ENCODE measurements around the gene MACROD2. TPM values are rescaled to one million over a fixed set of nuclear protein-coding genes. Genes with fewer than 3 reads are reported as not detected.

MACROD2 gene
- total and polyA plus RNA-seq, 4 donors: 13.0 to 67.1 (median 20.7) TPM

DNA sequence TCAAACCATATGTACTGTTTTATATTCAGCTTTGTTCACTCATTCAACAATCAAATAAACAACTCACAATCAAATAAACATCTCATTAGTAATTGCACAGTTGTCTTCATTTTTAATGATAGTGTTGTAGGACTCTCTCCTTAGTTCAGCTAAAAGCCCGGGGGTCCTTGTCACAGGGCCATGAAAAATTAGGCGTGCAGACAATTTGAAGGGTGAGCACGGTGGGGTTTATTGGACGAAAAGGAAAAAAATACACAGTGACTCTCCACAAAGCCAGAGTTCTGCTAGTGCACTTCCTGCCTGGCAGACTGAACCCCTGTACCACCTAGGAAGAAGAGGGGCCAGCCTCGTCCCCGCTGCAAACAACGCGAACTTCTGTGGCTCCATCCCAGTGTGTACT, 599.7 kb downstream of the MACROD2 start:
- ATAC-seq (ENCODE audit: insufficient read depth, low FRiP score) (no peak), DNase-seq (peak; percentile 53 to 77 (median 61))
- no peaks in the 10 kb centered on the region for H3K36me3 ChIP-seq (ENCODE audit: control insufficient read depth in 4 of 4, insufficient read depth in 4 of 4, low read length in 4 of 4)
- H3K4me1 ChIP-seq (ENCODE audit: control insufficient read depth in 5 of 5, insufficient read depth in 5 of 5, low read length in 5 of 5): no peaks in the 10 kb centered on the region
- H3K4me3 ChIP-seq: no peak overlapping the region
- TF ChIP-seq, protein P1, sequence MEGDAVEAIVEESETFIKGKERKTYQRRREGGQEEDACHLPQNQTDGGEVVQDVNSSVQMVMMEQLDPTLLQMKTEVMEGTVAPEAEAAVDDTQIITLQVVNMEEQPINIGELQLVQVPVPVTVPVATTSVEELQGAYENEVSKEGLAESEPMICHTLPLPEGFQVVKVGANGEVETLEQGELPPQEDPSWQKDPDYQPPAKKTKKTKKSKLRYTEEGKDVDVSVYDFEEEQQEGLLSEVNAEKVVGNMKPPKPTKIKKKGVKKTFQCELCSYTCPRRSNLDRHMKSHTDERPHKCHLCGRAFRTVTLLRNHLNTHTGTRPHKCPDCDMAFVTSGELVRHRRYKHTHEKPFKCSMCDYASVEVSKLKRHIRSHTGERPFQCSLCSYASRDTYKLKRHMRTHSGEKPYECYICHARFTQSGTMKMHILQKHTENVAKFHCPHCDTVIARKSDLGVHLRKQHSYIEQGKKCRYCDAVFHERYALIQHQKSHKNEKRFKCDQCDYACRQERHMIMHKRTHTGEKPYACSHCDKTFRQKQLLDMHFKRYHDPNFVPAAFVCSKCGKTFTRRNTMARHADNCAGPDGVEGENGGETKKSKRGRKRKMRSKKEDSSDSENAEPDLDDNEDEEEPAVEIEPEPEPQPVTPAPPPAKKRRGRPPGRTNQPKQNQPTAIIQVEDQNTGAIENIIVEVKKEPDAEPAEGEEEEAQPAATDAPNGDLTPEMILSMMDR (IDR thresholded peaks at IDR 0.05; ENCODE audit: control extremely low read depth, extremely low read depth): no peak
- no peaks in the 10 kb centered on the region for H3K9me3 ChIP-seq (ENCODE audit: control insufficient read depth in 4 of 4, insufficient read depth in 3 of 4, low read length in 3 of 4)
- no peaks in the 10 kb centered on the region for H3K27me3 ChIP-seq (ENCODE audit: control insufficient read depth in 3 of 3, insufficient read depth in 3 of 3, low read length in 2 of 3)
- no peak overlapping the region for H3K9ac ChIP-seq (ENCODE audit: insufficient read depth in 1 of 2, low read length in 2 of 2)
- 75 to 78% methylated on average over 8 of the region's 8 CpGs for WGBS, 2 donors
- no peak overlapping the region for H3K27ac ChIP-seq (ENCODE audit: low read depth in 1 of 2, low read length in 1 of 2)

DNA sequence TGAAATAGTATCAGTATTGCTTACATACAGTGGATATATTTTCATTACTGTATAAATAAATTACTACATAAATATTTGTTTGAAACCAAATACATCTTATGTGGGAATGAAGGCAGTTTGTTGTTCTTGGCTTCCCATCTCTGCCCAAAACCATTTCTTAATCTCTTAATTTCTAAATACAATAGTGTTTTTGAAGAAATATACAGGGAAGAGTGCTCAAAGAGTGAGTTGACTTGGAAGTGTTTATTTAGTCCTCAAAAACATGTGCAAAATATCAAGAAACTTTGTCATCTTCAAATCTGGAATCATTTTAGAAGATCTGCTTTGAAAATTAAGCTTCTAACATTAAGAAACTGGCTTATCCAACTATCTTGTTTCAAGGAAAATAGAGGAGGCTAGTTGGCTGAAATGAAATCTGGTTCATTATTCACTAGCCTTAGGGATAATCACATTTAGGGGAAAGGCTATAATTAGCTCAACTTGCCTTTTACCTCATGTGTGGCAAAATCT, 601.9 kb downstream of the MACROD2 start:
- Histone ChIP-seq H3K9ac (ENCODE audit: insufficient read depth in 1 of 2, low read length in 2 of 2) (no peak overlapping the region), H3K4me3 (no peak overlapping the region), H3K9me3 (ENCODE audit: control insufficient read depth in 4 of 4, insufficient read depth in 3 of 4, low read length in 3 of 4) (no peaks in the 10 kb centered on the region), H3K27me3 (ENCODE audit: control insufficient read depth in 3 of 3, insufficient read depth in 3 of 3, low read length in 2 of 3) (no peaks in the 10 kb centered on the region), H3K36me3 (ENCODE audit: control insufficient read depth in 4 of 4, insufficient read depth in 4 of 4, low read length in 4 of 4) (no peaks in the 10 kb centered on the region), H3K4me1 (ENCODE audit: control insufficient read depth in 5 of 5, insufficient read depth in 5 of 5, low read length in 5 of 5) (no peaks in the 10 kb centered on the region), H3K27ac (ENCODE audit: low read depth in 1 of 2, low read length in 1 of 2) (no peak overlapping the region)
- DNase-seq: peak in 2 of 3 donors; percentile 50 to 51
- TF ChIP-seq, protein P1 (IDR thresholded peaks at IDR 0.05; ENCODE audit: control extremely low read depth, extremely low read depth): no peak
- ATAC-seq (ENCODE audit: insufficient read depth, low FRiP score): no peak

DNA sequence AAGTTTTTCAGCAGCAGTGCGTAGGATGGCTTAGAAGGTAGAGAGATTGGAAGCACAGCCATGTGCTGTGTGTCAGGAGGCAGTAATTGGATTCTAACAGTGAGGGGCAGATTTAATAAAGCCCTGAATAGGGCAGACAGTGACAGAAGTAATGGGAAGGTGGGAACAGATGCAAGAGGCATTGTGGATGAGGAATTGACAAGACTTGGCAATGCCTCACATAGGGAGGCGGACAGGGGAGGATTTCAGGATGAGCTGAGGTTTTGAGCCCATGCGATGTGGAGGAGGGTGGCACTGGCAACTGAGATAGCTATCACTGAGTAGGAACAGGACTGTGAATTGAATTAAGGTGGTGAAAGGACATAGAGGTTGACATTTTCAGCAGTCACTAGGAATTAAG, 604.3 kb downstream of the MACROD2 start:
- Histone ChIP-seq H3K36me3 (ENCODE audit: control insufficient read depth in 4 of 4, insufficient read depth in 4 of 4, low read length in 4 of 4) (no peaks in the 10 kb centered on the region), H3K9ac (ENCODE audit: insufficient read depth in 1 of 2, low read length in 2 of 2) (no peak overlapping the region), H3K4me3 (no peak overlapping the region), H3K27ac (ENCODE audit: low read depth in 1 of 2, low read length in 1 of 2) (no peak overlapping the region), H3K9me3 (ENCODE audit: control insufficient read depth in 4 of 4, insufficient read depth in 3 of 4, low read length in 3 of 4) (no peaks in the 10 kb centered on the region), H3K4me1 (ENCODE audit: control insufficient read depth in 5 of 5, insufficient read depth in 5 of 5, low read length in 5 of 5) (no peaks in the 10 kb centered on the region), H3K27me3 (ENCODE audit: control insufficient read depth in 3 of 3, insufficient read depth in 3 of 3, low read length in 2 of 3) (no peaks in the 10 kb centered on the region)
- 87 to 97% methylated on average over 3 of the region's 3 CpGs for WGBS, 2 donors
- ATAC-seq (ENCODE audit: insufficient read depth, low FRiP score): no peak
- TF ChIP-seq, protein P1 (IDR thresholded peaks at IDR 0.05; ENCODE audit: control extremely low read depth, extremely low read depth): no peak
- DNase-seq: no peak

DNA sequence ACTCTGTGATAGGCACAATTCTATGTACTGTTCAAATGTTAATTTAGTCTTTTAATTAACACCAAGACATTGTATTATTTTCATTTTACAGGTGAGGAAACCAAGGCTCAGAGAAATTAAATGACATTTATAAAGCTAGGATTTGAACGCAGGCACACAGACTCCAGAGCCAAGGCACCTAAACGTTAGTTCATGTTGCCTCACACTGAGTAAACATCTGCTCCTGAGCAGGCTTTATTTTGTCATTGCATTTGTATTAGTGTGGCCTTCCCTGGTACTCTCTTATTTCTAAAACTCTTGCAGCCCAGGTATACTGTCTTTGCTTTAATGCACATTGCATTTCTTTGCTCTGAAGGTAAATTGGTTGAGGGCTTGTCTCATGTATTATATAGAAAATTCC, 605.2 kb downstream of the MACROD2 start:
- DNase-seq (no peak), ATAC-seq (ENCODE audit: insufficient read depth, low FRiP score) (no peak)
- H3K9me3 ChIP-seq (ENCODE audit: control insufficient read depth in 4 of 4, insufficient read depth in 3 of 4, low read length in 3 of 4): no peaks in the 10 kb centered on the region
- TF ChIP-seq, protein P1 (IDR thresholded peaks at IDR 0.05; ENCODE audit: control extremely low read depth, extremely low read depth): no peak
- no peak overlapping the region for H3K9ac ChIP-seq (ENCODE audit: insufficient read depth in 1 of 2, low read length in 2 of 2)
- H3K27ac ChIP-seq (ENCODE audit: low read depth in 1 of 2, low read length in 1 of 2): no peak overlapping the region
- H3K4me3 ChIP-seq: no peak overlapping the region
- no peaks in the 10 kb centered on the region for H3K36me3 ChIP-seq (ENCODE audit: control insufficient read depth in 4 of 4, insufficient read depth in 4 of 4, low read length in 4 of 4)
- 75 to 77% methylated on average over 2 of the region's 2 CpGs for WGBS, 2 donors
- no peaks in the 10 kb centered on the region for H3K27me3 ChIP-seq (ENCODE audit: control insufficient read depth in 3 of 3, insufficient read depth in 3 of 3, low read length in 2 of 3)
- H3K4me1 ChIP-seq (ENCODE audit: control insufficient read depth in 5 of 5, insufficient read depth in 5 of 5, low read length in 5 of 5): no peaks in the 10 kb centered on the region

Measured in lung (tissue), 12 donors.